Ascending aorta (tissue), 2 donors: ENCODE data around the gene WSCD2. TPM values are rescaled to one million over a fixed set of nuclear protein-coding genes. Genes with fewer than 3 reads are reported as not detected.

Source experiments
- DNase-seq, 2 donors: peaks; one replicate each; pipeline ENCODE4 v3.0.0-alpha.2; 2019; ENCODE audit warnings: low spot score in 2 of 2
- H3K27ac ChIP-seq, 2 donors: fragments of 200-600 bp; sonication (generic); one replicate each; pipeline ENCODE4 v1.5.1; 2016 to 2017; ENCODE audit warnings: mild to moderate bottlenecking in 1 of 2
- H3K27me3 ChIP-seq: fragments of 200-600 bp; sonication (generic); one replicate; pipeline ENCODE4 v1.5.1; 2017
- H3K36me3 ChIP-seq, 2 donors: fragments of 200-600 bp; sonication (generic); one replicate each; pipeline ENCODE4 v1.5.1; 2016
- H3K4me1 ChIP-seq, 2 donors: fragments of 200-600 bp; sonication (generic); one replicate each; pipeline ENCODE4 v1.5.1; 2016 to 2017; ENCODE audit warnings: mild to moderate bottlenecking in 1 of 2
- H3K4me3 ChIP-seq, 2 donors: fragments of 200-600 bp; sonication (generic); one replicate each; pipeline ENCODE4 v1.5.1; 2016 to 2017; ENCODE audit warnings: mild to moderate bottlenecking in 1 of 2
- H3K9me3 ChIP-seq, 2 donors: fragments of 200-600 bp; sonication (generic); one replicate each; pipeline ENCODE4 v1.5.1; 2016
- intact Hi-C: fragments of 100-400 bp; cut with DNase I; formaldehyde crosslinking; loops from one replicate; pipeline ENCODE4 v1.15.1; 2023
- total RNA-seq: library from RNA; depleted of rRNA; stranded (reverse); fragments of >200 nt; gene quantifications from one replicate; pipeline ENCODE4 v1.1.0, GENCODE V29; 2016
- TF ChIP-seq, protein P1 (sequence below), 3 experiments: fragments of 200-600 bp in 2 of 3; fragments of 450-650 bp in 1 of 3; sonication (generic) in 2 of 3; IDR thresholded peaks; one replicate each; pipeline ENCODE4 v1.5.1; 2016 to 2019; ENCODE audit warnings: antibody characterized with exemption in 3 of 3, mild to moderate bottlenecking in 1 of 3, moderate library complexity in 1 of 3

Gene WSCD2
- total RNA-seq, 1 donor from 2014 or later: 3.5 TPM

DNA sequence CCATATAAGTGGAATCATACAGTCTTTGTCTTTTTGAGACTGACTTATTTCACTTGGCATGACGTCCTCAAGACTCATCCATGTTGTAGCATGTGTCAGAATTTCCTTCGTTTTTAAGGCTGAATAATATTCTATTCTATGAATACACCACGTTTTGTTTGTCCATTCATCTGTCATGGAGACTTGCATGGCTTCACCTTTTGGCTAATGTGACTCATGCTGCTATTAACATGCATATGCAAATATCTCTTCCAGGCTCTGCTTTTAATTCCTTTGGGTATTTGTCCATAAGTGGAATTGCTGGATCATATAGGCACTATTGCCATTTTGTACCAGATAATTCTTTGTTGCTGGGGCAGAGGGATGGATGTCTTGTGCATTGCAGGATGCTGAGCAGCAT, 19.6 kb upstream of the WSCD2 start:
- TF ChIP-seq, protein P1, sequence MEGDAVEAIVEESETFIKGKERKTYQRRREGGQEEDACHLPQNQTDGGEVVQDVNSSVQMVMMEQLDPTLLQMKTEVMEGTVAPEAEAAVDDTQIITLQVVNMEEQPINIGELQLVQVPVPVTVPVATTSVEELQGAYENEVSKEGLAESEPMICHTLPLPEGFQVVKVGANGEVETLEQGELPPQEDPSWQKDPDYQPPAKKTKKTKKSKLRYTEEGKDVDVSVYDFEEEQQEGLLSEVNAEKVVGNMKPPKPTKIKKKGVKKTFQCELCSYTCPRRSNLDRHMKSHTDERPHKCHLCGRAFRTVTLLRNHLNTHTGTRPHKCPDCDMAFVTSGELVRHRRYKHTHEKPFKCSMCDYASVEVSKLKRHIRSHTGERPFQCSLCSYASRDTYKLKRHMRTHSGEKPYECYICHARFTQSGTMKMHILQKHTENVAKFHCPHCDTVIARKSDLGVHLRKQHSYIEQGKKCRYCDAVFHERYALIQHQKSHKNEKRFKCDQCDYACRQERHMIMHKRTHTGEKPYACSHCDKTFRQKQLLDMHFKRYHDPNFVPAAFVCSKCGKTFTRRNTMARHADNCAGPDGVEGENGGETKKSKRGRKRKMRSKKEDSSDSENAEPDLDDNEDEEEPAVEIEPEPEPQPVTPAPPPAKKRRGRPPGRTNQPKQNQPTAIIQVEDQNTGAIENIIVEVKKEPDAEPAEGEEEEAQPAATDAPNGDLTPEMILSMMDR (IDR thresholded peaks at IDR 0.05): no peak
- intact Hi-C loops: no loop called here

DNA sequence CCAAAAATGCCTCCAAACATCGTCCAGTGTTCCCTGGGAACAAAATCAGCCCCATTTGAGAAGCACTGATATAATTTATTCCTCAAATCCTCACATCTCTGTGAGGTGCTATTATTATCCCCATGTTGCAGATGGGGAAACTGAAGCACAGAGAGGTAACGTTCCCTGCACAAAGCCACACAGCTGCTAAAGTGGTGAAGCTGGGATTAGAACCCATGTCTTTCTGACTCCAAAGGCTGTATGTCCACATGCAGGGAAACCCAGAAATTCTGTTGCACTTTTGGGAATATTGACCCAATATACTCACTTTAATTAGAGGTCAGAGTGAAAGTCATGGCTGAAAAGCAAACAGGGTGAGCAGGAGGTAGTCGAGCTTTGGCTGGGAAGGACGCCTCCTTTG, 19.1 kb upstream of the WSCD2 start:
- Histone ChIP-seq H3K9me3 (no peaks in the 10 kb centered on the region), H3K4me1 (peaks cover 0 to 12% of the 10 kb centered on the region in 2 donors), H3K4me3 (no peak overlapping the region), H3K36me3 (no peaks in the 10 kb centered on the region), H3K27me3 (no peaks in the 10 kb centered on the region), H3K27ac (no peak overlapping the region)
- DNase-seq: no peak
- intact Hi-C loops: no loop called here
- TF ChIP-seq, protein P1 (IDR thresholded peaks at IDR 0.05): no peak

More for the DNA sequence above, 19.6 kb upstream of the WSCD2 start:
- Histone ChIP-seq H3K9me3 (no peaks in the 10 kb centered on the region), H3K4me1 (peaks cover 0 to 12% of the 10 kb centered on the region in 2 donors), H3K36me3 (no peaks in the 10 kb centered on the region), H3K27ac (no peak overlapping the region), H3K4me3 (no peak overlapping the region), H3K27me3 (no peaks in the 10 kb centered on the region)
- no peak for DNase-seq

DNA sequence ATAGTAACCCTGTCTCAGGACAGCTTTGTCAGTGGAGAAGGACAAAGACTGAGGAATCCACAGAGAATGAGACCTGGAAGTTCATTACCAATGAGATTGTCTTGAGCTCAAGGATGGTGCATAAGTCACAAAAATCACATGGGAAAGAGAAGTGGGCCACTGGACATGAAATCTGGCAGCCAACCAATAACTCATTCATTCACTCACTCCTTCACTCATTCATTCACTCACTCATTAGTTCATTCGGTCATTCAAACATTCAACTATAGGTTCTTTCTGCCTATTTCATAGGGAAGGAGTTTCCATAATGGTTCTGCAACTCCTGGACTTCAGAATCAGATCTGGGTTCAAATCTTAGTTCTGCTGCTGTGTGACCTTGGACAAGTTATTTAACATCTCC, 18.2 kb upstream of the WSCD2 start:
- peaks cover 0 to 14% of the 10 kb centered on the region in 2 donors for H3K4me1 ChIP-seq
- H3K27ac ChIP-seq: no peak overlapping the region
- H3K36me3 ChIP-seq: no peaks in the 10 kb centered on the region
- H3K9me3 ChIP-seq: no peaks in the 10 kb centered on the region
- intact Hi-C loops: no loop called here
- TF ChIP-seq, protein P1 (IDR thresholded peaks at IDR 0.05): no peak
- no peaks in the 10 kb centered on the region for H3K27me3 ChIP-seq
- no peak overlapping the region for H3K4me3 ChIP-seq
- no peak for DNase-seq

DNA sequence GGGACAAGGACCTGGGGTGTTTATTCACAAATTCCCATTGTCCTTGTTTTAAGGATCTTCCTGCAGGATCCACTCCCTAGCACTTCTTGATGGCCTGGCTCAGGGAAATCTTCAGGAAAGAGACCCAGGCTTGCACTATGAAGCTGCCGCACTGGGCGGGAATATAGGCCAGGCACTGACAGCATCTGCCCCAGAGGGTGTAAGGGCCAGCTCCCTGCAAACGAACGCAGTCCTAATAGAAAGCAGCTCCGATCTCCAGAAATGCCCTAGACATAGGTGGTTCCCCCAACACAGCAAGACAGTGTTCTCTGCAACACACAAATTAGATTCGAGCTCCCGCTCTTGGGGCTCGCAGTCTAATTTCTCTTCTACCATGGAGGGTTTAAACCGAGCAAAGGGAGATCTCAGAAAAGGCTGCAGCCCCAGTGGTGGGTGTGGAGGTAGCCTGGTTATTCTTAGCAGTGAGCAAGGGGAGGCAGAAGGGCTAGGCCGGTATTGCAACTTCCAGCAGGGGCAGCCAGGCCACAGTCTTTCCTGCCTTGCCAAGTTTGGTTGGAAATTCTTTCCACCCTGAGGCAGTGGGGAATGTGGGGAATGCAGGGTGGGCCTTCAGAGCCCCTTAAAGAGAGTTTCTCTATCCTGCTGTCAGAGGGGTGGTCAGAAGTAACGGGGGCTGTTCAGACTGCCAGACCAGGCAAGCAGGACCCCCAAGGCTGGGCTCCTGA, 16.1 kb upstream of the WSCD2 start:
- Histone ChIP-seq H3K27ac (peak overlapping the region; percentile 58 to 71), H3K4me3 (no peak overlapping the region), H3K36me3 (no peaks in the 10 kb centered on the region), H3K27me3 (no peaks in the 10 kb centered on the region), H3K4me1 (peaks cover 0 to 18% of the 10 kb centered on the region in 2 donors), H3K9me3 (no peaks in the 10 kb centered on the region)
- TF ChIP-seq, protein P1 (IDR thresholded peaks at IDR 0.05): peak in 1 of 3 experiments; percentile 14
- intact Hi-C loops: loop anchor here (1.0 kb wide), 1 partner anchor 16 kb away; the partner anchor contains the start of gene WSCD2
- DNase-seq: peak in 1 of 2 donors; percentile 65

DNA sequence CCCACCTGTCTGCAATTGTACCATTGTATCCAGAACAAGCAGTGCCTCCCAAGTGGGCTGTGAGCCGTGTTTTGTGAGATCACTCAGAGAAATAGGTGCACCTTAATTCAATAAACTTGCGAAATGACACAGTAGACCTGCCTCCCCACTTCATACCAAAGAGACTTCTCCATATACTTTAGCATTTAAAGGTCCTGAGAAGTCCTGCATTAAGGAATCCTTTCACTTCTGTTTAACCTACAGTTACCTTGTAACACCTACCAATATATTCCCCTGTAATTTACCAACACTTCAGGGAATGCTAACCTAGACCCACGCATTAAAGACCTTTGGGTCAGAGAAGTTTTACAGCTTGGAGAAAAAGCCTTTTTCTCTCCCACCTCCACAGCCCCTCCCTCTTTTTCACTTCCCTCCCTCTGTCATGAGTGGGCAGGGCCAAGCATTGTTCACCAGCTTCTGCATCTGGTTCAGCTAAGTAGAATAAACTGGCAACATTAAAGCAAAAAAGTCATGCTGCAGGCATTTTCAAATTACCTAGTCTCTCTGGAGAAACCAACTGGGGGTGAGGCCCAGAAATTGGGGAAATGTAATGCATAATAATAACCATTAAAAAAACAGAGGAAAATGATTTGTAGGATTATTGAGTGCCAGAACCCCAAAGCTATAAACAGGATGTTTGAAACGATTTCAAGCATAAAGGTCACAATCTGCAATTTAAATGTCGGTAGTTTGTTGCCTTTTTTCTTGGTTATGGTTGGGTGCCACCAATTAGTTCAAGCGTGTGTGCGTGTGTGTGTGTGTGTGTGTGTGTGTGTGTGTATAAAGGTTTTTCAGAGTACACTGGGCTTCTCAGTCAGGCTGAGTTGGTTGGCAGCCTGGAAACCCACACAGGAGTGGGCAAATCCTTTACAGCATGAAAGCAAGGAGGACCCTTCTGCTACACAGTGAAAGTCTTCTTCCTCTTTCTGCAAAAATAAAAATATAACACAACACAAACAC, 13.7 kb upstream of the WSCD2 start:
- intact Hi-C loops: no loop called here
- Histone ChIP-seq H3K4me3 (no peak overlapping the region), H3K27ac (peak overlapping the region in 1 of 2 donors; percentile 11), H3K36me3 (no peaks in the 10 kb centered on the region), H3K4me1 (peaks cover 0 to 18% of the 10 kb centered on the region in 2 donors), H3K27me3 (no peaks in the 10 kb centered on the region), H3K9me3 (no peaks in the 10 kb centered on the region)
- TF ChIP-seq, protein P1 (IDR thresholded peaks at IDR 0.05): no peak
- no peak for DNase-seq
